ENCODE data around the gene USP10. TPM values are rescaled to one million over a fixed set of nuclear protein-coding genes. Genes with fewer than 3 reads are reported as not detected.

Gene USP10
- total and polyA plus RNA-seq, 2 donors (not counting 1 experiment from before 2014, with no cell fraction given), result 48.9 to 134 TPM

DNA sequence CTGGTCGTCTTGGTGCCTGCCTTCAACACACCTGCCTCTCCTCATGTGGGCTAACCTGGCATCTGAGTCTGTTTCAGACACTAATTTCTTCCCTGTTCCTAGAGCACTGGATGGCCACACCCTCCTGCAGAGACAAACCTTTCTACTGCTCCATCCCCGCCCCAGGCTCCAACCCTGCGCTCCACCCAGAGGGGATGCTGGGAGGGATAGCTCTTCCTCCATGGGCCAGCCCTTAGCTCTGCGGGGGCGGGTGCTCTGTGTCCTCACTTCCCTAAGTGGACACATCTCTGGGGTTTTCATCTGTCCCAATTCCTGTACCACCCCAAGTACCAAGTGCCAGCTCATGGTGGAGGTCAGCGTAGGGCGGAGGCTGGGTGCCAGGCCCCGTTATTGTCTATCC lies 109.0 kb downstream of the USP10 start:
- ATAC-seq (ENCODE audit: low read depth), result no peak
- no peaks in the 10 kb centered on the region for H3K36me3 ChIP-seq (replicated peaks in 1 of 2; ENCODE audit: control extremely low read depth in 1 of 2, control insufficient read depth in 1 of 2, extremely low read depth in 1 of 2, insufficient read depth in 2 of 2, low read length in 1 of 2)
- peaks cover 0 to 10% (median 0%) of the 10 kb centered on the region in 3 donors for H3K9me3 ChIP-seq (ENCODE audit: control extremely low read depth in 1 of 3, control insufficient read depth in 2 of 3, insufficient read depth in 1 of 3, low read length in 2 of 3)
- WGBS (ENCODE audit: insufficient coverage), result 92% methylated on average over 3 of the region's 8 CpGs
- ChIA-PET POLR2A (no interaction called here), CTCF (no interaction called here)
- no peak overlapping the region for H3K4me2 ChIP-seq (replicated peaks; ENCODE audit: low read depth, low read length, poor library complexity, severe bottlenecking)
- peaks cover 0 to 4% (median under 1%) of the 10 kb centered on the region in 4 experiments for H3K27me3 ChIP-seq (replicated peaks in 1 of 4; ENCODE audit: control extremely low read depth in 1 of 4, control insufficient read depth in 3 of 4, insufficient read depth in 4 of 4, low read length in 3 of 4)
- H3K79me2 ChIP-seq (ENCODE audit: control insufficient read depth, insufficient read depth, low read length), result no peaks in the 10 kb centered on the region
- no peak overlapping the region for H3K27ac ChIP-seq (ENCODE audit: low read length in 2 of 2)
- no peak overlapping the region for H3K4me3 Mint-ChIP-seq
- peaks cover 0 to 9% of the 10 kb centered on the region in 2 donors for H3K4me1 ChIP-seq (ENCODE audit: control insufficient read depth in 2 of 2, insufficient read depth in 2 of 2, low read length in 2 of 2)
- H2AFZ ChIP-seq (ENCODE audit: insufficient read depth, low read depth, low read length, poor library complexity, severe bottlenecking), result no peak overlapping the region
- intact Hi-C loops (cut with micrococcal nuclease), result no loop called here
- H3K27ac Mint-ChIP-seq, result no peak overlapping the region
- TF ChIP-seq, protein P1, sequence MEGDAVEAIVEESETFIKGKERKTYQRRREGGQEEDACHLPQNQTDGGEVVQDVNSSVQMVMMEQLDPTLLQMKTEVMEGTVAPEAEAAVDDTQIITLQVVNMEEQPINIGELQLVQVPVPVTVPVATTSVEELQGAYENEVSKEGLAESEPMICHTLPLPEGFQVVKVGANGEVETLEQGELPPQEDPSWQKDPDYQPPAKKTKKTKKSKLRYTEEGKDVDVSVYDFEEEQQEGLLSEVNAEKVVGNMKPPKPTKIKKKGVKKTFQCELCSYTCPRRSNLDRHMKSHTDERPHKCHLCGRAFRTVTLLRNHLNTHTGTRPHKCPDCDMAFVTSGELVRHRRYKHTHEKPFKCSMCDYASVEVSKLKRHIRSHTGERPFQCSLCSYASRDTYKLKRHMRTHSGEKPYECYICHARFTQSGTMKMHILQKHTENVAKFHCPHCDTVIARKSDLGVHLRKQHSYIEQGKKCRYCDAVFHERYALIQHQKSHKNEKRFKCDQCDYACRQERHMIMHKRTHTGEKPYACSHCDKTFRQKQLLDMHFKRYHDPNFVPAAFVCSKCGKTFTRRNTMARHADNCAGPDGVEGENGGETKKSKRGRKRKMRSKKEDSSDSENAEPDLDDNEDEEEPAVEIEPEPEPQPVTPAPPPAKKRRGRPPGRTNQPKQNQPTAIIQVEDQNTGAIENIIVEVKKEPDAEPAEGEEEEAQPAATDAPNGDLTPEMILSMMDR (IDR thresholded peaks at IDR 0.05), result no peak
- TF ChIP-seq EZH2 (IDR thresholded peaks at IDR 0.05; ENCODE audit: borderline replicate concordance, insufficient read depth, low read depth, low read length, poor library complexity, severe bottlenecking), result no peak
- H3K4me3 ChIP-seq (ENCODE audit: control extremely low read depth in 1 of 5, extremely low read depth in 1 of 5, insufficient read depth in 1 of 5, low read depth in 2 of 5, low read length in 4 of 5), result no peak overlapping the region
- H3K27me3 Mint-ChIP-seq, result peaks cover 21% of the 10 kb centered on the region
- no peak for DNase-seq
- no peaks in the 10 kb centered on the region for H4K20me1 ChIP-seq (ENCODE audit: control insufficient read depth, insufficient read depth, low read length, poor library complexity, severe bottlenecking)
- H3K4me1 Mint-ChIP-seq, result peaks cover 7% of the 10 kb centered on the region
- H3K9ac ChIP-seq (ENCODE audit: low read length), result no peak overlapping the region
- H3K9me3 Mint-ChIP-seq (ENCODE audit: insufficient read depth), result no peaks in the 10 kb centered on the region

DNA sequence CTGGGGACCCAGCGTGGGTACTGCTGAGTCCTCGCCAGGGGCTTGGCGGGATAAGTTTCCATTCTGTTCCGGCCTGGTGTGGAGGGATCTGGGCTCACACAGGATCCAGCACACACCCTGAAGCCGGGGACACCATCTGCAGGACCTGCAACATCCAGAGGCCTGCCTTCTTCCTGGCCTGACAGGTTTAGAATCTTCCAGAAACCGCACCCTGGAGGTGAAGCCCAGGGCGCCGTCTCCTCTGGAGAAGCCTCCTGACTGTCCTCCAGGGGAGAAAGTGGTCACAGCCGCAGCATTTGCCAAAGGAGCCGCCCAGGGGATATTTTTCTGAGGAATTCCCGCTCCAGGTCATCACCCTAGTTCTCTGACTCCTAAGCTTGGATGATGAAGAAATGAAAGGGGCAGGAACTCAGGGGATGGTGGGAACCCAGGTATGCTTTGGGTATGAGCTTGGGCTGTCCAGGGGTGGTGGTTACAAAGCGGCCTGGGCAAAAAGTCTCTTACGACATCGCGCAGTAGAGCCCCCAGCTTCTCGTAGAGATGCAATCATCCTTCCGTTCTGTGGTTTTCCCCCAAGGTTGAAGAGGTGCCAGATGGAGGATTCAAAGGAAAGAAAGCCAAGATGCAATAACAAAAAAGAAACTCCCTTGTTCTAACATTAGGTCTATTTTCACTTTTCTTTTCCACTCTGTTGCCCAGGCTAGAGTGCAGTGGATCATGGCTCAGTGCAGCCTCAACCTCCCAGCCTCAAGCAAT lies 110.9 kb downstream of the USP10 start:
- H3K27me3 Mint-ChIP-seq, result peaks cover 21% of the 10 kb centered on the region
- CTCF ChIA-PET, result no interaction called here
- intact Hi-C loops (cut with micrococcal nuclease), result no loop called here
- Histone ChIP-seq H3K79me2 (ENCODE audit: control insufficient read depth, insufficient read depth, low read length) (no peaks in the 10 kb centered on the region), H3K27ac (ENCODE audit: low read length in 2 of 2) (no peak overlapping the region), H3K4me3 (ENCODE audit: control extremely low read depth in 1 of 5, extremely low read depth in 1 of 5, insufficient read depth in 1 of 5, low read depth in 2 of 5, low read length in 4 of 5) (no peak overlapping the region), H4K20me1 (ENCODE audit: control insufficient read depth, insufficient read depth, low read length, poor library complexity, severe bottlenecking) (no peaks in the 10 kb centered on the region), H3K36me3 (replicated peaks in 1 of 2; ENCODE audit: control extremely low read depth in 1 of 2, control insufficient read depth in 1 of 2, extremely low read depth in 1 of 2, insufficient read depth in 2 of 2, low read length in 1 of 2) (no peaks in the 10 kb centered on the region), H2AFZ (ENCODE audit: insufficient read depth, low read depth, low read length, poor library complexity, severe bottlenecking) (no peak overlapping the region), H3K4me2 (replicated peaks; ENCODE audit: low read depth, low read length, poor library complexity, severe bottlenecking) (no peak overlapping the region), H3K9ac (ENCODE audit: low read length) (no peak overlapping the region), H3K4me1 (ENCODE audit: control insufficient read depth in 2 of 2, insufficient read depth in 2 of 2, low read length in 2 of 2) (peaks cover 0 to 9% of the 10 kb centered on the region in 2 donors), H3K27me3 (replicated peaks in 1 of 4; ENCODE audit: control extremely low read depth in 1 of 4, control insufficient read depth in 3 of 4, insufficient read depth in 4 of 4, low read length in 3 of 4) (peaks cover 0 to 4% (median 1%) of the 10 kb centered on the region in 4 experiments), H3K9me3 (ENCODE audit: control extremely low read depth in 1 of 3, control insufficient read depth in 2 of 3, insufficient read depth in 1 of 3, low read length in 2 of 3) (peaks cover 0 to 11% (median 0%) of the 10 kb centered on the region in 3 donors)
- H3K27ac Mint-ChIP-seq, result no peak overlapping the region
- ATAC-seq (ENCODE audit: low read depth) (no peak), DNase-seq (no peak)
- POLR2A ChIA-PET, result no interaction called here
- TF ChIP-seq, protein P1 (IDR thresholded peaks at IDR 0.05), result no peak
- no peak for TF ChIP-seq EZH2 (IDR thresholded peaks at IDR 0.05; ENCODE audit: borderline replicate concordance, insufficient read depth, low read depth, low read length, poor library complexity, severe bottlenecking)
- 62% methylated on average over 17 of the region's 17 CpGs for WGBS (ENCODE audit: insufficient coverage)
- no peaks in the 10 kb centered on the region for H3K9me3 Mint-ChIP-seq (ENCODE audit: insufficient read depth)
- peaks cover 6% of the 10 kb centered on the region for H3K4me1 Mint-ChIP-seq
- H3K4me3 Mint-ChIP-seq, result no peak overlapping the region

All from B cell (primary cell).